Occipital lobe (tissue), 2 donors: ENCODE results near the gene CST1. TPM values are rescaled to one million over a fixed set of nuclear protein-coding genes. Genes with fewer than 3 reads are reported as not detected.
"Not testable (repeated sequence)": the region's sequence is repeated elsewhere in the genome, so short reads cannot be mapped to it uniquely, and the experiment has no call there.

Experiments used
- DNase-seq: peaks from one replicate; lab custom pipeline; 2025; lab: John Stamatoyannopoulos, UW
- total RNA-seq: library from RNA; depleted of rRNA; stranded (reverse); fragments of >200 nt; gene quantifications from one replicate; pipeline ENCODE4 v1.2.3, GENCODE V29; 2014

Gene CST1
- total RNA-seq, 1 donor from 2014 or later: not detected

DNA sequence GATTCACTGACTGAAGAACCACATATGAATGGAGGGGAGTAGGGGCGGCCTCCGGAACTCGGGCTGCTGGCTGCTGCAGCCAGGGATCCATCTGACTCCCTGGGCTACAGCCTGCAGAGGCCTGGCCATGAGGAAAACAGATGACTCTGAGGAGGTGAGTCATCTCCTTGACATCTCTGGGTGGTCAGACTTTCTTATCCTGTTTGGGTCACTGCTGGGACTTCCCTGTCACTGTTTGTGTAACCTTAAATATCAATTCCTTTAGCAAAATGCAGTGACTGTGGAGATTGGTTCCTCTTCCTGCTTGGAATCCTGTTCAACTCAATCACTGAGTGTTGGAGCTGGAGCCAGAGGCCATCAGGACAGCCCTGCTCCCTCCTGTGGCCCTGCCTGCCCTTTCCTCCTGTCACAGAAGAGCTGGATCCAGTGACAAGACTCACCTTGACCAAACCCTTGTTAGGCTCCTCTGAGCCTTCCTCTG is 4.4 kb upstream of the CST1 start:
- DNase-seq: not testable (repeated sequence)

DNA sequence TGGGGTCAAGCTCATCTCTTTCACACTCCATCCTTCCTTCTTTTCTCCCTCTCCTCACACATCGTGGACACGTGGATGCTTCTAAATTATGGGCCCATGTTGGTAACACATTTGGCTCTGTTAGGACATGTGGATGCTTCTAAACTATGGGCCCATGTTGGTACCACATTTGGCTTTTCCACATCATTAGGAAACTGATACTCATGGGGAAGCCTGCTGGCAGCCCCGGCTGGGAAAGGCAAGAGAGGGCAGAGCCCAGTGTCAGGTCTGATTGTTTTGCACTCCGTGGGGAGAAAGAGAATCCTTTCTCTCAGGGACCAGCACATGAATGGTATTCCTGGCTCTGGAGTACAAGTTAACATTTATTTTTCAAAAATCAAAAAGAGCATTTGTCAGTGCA is 4.0 kb upstream of the CST1 start:
- no peak for DNase-seq

DNA sequence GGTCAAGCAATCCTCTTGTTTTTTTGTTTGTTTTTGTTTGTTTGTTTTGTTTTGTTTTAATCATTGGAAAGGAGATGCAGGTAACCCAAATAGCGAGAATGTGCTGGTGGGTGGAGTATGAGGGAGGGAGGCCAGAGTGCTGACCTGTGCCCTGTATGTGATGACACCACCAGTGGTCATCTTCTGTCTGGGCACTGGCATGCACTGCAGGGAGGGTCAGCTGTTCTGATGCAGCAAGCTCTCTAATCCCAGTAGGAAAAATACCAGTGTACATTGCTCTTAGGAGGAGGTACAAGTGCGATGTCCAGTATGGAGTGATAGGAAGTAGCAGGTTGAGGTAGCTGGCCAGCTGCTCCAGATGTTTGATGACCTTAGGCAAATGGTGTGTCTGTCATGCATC is 2.9 kb upstream of the CST1 start:
- no peak for DNase-seq

DNA sequence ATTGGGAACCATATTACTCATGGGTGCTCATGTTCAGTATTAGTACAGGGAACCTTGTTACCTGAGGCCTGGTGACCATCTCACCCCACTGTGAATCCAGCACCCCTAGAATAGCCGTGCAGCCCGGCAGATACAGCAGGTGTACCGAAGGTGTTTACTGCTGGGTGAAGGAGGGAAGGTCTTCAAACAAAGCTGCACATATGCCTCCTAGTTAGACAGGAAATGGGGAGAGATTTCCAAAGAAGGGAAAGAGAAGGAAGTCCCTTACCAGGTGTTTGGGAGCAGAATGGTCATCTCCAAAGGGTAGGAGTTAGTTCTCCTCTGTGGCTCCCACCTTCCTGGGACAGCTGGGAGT is 2.4 kb upstream of the CST1 start:
- no peak for DNase-seq

DNA sequence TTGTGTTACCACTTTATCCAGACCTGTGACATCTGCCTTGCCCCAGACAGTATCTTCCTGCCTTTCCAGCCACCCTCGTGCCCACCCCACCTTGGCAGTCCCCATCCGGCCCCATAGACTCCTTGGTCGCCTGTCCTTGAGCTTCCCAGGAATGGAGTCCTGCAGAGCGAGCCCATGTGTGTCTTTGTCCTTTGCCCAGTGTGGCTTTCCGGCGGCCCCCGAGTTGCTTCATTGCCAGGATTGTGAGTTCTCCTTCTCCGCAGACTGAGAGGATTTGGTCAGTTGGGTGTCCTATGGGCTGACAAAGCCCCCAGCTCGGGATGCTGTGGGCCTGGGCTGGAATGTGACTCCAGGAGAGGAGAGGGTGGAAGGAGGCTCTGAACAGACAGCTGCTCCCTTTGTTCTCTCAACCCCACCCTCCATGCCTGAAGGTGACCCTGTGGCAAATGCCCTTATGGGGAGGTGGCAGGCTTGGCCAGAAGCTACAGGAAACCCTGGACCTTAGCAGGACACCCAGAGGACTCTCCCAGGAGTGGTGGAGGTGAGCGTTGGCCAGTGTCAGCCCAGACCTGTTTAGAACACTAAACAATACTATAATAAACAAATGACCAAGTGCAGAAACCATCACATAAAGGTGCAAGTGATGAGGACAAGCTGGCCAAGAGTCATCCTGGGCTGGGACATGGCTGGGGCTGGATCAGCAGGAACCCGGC is 1.9 kb upstream of the CST1 start:
- no peak for DNase-seq

DNA sequence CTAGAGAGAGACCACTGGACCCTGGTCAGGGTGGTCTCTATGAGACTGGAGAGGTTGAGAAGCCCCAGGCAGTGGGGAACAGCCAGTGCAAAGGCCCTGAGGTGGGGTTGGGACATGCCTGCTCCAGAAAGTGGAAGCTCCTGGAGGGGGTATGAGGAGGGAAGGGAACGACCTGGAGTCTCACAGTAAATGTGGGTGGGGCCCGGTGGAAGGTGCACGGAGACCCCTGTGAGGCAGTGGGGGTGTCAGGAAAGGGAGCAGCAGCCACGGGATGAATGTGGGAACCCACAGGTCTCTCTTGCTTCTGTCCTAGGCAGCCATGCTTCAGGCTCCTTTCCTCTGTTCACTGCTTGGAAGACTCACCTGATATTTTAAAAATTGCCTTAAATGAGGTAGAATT is 1.3 kb upstream of the CST1 start:
- no peak for DNase-seq

DNA sequence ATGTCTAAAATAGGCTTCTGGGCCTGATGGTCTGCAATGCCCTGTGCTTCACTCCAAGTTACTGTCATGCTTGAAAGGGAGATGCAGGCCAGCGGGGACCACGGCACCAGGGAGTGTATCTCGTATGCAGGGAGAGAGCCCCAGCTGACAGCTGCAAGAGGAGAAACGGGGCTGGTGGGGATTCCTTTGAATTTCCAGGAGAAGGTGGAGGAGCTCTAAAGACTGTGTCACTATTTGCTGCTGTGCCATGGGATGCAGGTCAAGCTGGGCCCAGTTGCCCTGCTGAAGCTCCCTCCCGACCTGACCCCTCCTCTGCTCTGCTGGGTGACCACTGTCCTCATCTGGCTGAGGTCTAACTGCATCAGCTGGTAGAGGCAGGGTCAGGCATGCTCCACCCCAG is 989 bp downstream of the CST1 start:
- DNase-seq: no peak

DNA sequence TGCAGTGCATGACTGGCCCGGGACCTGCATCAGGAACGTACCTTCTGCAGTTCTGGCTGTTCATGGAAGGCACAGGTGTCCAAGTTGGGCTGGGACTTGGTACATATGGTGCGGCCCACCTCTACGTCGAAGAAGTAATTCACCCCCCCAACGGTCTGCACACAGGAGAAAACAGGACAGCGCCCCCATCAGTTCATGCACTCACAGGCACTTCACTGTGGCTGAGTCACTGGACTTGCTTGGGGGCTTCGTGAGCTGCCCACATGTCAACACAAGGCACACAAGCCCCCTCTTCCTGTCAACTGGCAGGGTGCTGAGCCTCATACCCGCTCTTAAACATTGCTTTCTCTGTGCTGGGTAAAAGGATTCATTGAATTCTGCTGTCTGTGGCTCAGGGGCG is 1.8 kb downstream of the CST1 start:
- not testable (repeated sequence) for DNase-seq

DNA sequence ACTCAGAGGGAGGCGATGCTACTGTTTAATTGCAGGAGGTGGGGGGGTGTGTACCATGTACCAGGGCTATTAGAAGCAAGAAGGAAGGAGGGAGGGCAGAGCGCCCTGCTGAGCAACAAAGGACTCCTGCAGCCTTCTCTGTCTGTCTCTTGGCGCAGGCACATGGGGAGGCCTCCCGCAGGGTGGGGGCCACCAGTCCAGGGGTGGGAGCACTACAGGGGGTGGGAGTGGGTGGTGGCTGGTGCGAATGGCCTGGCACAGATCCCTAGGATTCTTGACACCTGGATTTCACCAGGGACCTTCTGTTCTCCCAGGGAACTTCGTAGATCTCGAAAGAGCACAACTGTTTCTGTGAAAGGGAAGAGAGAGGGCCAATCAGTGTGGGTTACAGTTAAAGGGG is 3.2 kb downstream of the CST1 start:
- not testable (repeated sequence) for DNase-seq

DNA sequence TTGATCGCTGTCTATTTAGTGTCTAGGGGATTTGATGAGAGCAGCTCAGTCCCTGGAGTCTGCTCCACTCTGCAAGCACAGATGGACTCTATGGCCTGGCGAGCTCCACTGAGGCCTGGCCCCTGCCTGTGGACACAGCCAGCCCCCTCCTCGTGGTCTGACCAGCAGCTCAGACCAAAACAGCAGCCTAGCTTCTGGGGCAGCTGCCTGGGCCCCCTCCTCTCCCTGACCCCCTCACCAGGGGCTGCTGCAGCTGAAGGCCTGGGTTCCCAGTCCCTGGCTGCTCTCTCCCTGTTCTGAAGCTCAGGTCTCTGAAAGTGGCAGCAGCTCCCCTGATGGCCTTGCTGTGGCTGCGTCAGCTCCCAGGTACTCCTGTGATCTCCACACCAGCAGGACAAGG is 3.6 kb downstream of the CST1 start:
- not testable (repeated sequence) for DNase-seq

DNA sequence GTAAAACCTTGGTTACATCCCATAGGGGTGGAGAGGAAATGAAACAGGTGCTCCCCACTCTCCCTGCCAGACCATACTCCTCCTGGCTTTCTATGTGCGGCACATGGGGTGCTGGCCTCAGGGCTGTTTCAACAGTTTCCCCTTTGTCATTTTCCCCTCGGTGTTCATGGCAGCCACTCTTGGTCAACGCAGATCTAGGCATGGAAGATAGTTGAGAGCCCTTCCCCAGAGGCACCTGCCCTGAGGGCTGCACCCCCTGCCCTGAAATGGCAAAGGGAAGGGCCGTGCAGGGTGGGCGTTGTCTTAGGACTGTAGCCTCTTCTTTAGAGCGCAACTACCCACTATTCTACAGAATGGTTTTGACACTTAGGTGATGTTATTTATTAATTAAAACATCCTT is 4.4 kb downstream of the CST1 start:
- DNase-seq: no peak

DNA sequence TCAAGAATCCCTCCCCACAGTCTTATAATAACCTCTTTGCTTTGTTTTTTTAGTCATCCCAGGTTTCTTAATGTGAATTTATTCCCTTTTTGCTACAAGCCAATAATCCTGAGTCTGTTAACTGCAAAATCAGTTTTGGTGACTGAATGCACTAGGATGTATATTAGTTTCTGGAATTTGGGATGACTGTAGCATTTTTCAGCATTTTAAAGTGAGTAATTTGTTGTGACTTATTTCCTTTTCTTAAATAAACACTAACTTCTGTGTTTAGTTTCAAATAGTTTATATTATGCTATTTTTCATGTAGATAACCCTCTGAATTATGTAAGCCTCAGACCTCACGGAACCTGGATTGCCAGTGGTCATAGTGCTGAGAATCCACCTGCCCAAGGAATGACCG is 5.5 kb downstream of the CST1 start:
- no peak for DNase-seq

DNA sequence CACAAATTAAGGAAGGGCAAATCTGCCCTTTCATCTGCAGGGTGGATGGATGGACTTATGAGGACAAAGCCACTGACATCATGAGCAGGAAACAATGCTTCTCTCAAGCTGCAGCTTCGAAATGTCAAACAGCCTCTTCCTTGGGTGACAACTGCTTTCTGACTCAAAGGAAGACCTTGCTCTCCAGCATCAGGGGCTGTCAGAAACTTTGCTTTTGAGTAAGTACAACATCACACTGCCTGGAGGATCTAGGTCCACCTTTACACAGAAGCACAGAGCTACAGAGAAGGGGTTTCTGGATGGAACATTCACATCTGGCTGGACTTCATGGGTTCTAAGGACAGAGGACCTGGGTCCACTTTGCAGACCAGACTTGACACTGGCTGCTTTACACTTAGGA is 5.9 kb downstream of the CST1 start:
- no peak for DNase-seq

DNA sequence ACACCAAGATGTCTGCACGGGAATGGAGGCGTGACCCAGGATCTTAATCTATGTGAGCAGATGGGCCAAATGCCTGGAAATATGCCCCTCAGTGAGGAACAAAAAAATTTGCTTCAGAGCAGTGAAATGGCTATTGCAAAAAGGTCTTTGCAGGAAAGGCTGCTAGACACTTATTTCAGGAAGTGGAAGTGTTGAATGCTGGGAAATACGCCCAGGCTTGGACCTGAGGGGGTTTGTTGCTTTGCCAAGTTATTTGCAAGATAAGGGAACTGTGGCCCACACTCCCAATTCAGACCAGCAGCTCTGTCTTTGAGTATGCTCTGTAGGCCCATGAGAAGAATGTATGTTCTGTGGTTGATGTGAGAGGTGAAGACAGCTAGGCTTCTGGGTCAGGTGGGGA is 15.3 kb downstream of the CST1 start:
- DNase-seq: not testable (repeated sequence)

DNA sequence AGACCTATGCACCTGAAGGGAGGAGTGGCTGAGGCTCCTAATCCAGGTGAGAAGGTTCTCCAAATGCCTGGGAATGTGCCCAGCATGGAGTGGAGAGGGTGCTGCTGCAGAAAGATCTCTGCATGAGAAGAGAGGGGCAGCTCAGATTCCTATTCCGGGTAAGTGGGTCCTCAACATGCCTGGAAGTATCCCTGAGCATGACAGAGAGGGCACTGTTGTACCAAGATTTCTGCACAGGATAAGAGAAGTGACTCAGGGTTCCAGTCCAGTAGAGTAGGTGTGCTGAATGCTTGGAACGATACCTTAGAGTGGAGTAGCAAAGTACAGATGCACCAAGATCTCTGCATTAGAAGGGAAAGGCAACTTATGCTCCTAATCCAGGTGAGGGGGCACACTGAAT is 15.8 kb downstream of the CST1 start:
- not testable (repeated sequence) for DNase-seq

DNA sequence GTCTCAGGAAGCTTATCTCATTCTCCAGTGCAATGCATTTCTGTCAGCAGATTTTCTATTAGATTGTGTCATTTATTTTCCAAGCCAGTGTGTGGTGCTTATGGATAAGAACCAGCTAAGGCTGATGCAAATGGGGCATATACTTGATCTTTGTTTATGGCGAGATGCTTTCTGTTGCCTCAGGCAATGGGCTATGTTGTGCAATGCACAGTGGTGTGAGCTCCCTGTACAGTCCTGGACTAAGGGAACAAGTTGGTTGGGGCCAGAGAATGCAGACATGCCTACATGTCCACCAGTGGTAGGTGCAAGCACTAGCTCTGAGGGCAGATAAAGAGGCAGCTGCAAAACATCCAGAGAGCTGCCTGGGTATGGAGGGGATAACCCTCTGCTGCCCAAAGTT is 16.3 kb downstream of the CST1 start:
- not testable (repeated sequence) for DNase-seq

DNA sequence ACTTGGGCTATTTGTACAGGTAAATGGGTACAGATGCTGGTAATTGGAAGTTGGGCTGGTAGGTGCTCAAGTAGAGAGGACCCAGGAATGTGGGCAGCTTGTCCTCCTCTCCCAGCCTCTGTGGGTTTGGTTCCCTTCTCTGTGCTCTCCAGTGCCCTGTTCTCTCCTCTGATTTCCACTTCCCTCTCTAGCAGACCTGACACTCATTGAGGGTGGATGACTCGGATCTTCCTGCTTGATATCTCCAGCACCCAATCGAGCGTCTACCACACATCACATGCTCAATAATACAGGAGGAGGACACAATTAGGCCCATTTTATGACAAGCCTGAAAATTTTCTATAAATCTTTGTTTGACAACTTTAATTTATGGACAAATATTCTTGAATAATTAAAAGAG is 23.7 kb downstream of the CST1 start:
- DNase-seq: no peak

DNA sequence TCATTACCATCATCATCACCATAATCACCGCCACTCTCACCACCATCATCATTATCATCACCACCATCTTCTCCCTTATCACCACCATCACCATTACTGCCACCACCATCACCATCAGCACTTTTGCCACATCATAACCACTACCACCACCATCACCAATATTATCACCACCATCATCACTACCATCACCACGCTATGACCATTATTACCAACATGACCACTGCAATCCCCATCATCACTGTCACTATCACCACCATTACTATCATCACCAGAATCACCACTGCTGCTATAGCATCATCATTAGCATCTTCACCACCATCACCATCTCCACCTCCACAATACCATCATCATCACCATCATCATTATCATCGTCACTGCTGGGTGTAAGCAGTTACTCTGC is 25.6 kb downstream of the CST1 start:
- no peak for DNase-seq

DNA sequence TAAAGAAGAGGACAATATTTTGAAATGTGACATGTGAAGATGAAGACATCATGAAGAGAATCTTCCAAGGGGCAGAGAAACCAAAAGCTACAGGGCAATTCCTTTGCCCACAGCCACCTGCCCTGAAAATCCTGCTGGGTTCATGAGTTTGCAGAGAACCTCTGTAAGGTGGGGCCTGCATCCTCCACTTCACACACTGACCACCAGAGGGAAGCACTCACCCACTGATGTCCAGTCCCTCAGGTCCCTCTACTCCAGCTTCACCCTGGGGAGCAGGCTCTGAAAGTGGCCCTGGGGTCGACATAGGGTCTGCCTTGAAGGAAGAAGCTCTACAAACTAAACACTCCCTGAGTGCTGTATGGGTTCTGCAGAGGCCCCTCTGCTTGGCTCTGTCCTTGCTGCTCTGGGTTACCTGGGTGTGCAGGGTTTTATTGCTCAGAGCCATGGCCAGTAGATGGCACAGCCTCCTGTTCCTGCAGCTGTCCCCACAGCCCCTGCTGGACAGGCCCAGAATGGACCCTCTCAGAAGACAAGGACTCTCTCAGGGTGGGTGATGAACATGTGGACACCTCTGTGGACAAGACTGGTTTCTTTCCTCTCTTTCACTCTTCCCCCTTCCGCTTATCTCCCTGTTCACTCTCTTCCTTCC is 27.0 kb downstream of the CST1 start:
- not testable (repeated sequence) for DNase-seq

DNA sequence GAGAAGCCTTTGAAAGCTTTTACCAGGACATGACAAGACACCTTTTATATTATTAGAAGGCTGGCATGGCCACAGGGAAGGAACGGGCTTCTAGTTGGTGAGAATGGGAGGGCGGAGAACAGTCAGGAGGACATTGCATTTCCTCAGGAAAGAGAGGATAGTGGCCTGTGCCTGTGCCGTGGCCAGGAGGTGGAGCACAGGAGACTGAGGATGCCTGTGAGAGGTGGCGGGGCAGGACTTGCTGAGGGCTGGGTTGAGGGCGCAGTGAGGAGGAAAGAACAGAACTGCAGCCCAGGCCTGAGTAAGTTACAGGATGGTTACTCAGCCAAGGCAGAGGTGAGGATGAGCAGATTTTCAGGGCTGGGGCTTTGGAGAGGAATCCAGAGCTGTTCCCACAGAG is 27.9 kb downstream of the CST1 start:
- not testable (repeated sequence) for DNase-seq

DNA sequence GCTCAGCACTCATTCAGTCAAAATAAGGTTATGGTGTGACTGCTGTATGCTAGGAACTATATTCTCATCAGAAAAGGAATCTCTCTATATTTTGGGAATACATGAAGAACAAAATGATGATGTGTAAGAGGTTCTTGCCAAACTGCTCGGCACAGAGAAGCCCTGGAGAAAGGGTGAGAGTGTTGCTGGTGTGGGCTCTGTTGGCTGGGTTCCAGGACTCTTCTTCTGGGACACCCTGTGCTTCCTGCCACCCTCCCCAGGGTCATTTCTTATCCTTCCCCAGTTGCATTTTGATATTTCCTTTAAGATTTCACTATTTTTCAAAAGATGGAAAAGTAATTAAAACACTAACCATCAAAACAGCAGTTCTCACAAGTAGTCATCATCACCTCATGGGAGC is 28.8 kb downstream of the CST1 start:
- DNase-seq: no peak

DNA sequence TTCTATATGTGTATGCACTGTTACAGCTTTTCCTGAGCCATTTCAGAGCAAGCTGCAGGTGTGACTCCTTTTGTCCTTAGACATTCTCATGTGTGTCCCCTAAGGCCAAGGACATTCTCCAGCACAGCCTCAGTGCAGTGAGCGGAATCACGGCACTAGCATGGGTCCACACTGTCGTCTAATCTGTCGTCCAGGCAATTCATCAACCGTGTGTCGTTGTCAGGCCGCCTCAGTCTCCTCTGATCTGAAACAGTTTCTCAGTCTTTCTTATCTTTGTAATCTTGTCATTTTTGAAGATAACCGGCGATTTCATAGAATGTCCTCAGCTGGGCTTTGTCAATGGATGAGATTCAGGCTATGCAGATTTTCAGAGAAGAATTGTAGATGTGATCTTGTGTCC is 31.4 kb downstream of the CST1 start:
- DNase-seq: not testable (repeated sequence)

DNA sequence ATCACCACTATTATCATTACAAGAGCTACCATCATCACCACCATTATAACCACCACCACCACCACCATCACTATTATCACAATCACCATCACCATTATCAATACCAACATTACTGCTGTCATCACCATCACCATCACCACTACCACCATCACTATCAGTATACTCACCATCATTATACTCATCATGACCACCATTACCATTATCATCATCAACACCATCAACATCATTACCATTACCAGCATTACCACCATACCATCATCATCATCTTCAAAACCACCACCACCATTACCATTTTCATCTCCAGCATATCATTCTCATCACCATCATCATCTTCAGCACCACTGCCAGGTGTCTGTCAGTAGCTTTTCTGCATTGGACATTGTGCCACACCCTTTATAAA is 39.0 kb downstream of the CST1 start:
- DNase-seq: not testable (repeated sequence)
